Measurements from ENCODE around the gene DVL1.
A peak's percentile ranks its signal among the peaks of the same experiment; 100 is the strongest.
"Not testable (repeated sequence)": the region's sequence is repeated elsewhere in the genome, so short reads cannot be mapped to it uniquely, and the experiment has no call there.

The DVL1 gene

DNA sequence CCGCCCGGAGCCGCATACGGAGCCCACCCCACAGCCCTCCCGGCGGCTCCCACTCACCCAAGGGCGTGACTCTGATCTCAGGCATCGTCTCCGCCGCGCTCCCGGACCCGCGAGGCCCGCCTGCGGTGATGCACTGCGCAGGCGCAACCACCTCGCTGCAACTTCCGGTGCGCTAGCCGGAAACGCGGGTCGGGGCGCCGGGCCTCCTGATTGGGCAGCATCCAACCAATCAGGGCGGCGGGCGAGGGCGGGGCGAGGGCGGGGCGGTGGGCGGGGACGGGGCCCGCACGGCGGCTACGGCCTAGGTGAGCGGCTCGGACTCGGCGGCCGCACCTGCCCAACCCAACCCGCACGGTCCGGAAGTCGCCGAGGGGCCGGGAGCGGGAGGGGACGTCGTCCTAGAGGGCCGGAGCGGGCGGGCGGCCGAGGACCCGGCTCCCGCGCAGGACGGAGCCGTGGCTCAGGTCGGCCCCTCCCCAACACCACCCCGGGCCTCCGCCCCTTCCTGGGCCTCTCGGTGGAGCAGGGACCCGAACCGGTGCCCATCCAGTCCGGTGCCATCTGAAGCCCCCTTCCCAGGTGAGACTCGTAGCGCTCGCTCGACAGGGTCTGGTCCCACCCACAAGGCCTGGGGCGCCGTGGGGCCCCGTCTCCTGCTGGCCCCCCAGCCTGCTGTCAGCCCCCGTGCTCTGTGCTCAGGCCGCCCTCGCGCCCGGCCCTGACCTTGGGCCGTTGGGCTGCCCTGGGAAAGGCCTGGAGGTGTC lies 24.5 kb downstream of the DVL1 start, which contains the start of the genes CPTP and INTS11:
TSS of gene CPTP (plus strand) at position 279 of the 764 bp plus-strand sequence. CDS start 2,109 bp downstream, outside the sequence.
TSS of gene INTS11 (minus strand) at position 137 of the 764 bp plus-strand sequence. CDS start at position 85, 52 bp downstream.
- peak; percentile 89 to 92 for DNase-seq

DNA sequence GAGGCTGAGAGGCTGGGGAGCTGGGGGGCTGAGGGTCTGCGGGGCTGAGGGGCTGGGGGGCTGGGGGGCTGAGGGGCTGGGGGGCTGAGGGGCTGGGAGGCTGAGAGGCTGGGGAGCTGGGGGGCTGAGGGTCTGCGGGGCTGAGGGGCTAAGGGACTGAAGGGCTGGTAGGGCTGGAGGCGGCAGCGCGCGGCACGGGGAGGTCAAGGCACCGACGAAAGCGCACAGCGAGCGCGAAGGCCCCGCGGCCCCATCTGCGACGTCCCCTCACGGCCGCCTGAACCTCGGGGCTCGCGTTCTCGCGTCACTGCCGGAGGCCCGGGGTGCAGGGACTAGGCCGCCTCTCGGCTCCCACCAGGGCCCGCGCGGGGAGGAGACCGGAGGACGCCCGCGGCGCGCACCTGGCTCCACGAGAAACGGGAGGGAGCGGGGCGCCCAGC lies 25.1 kb downstream of the DVL1 start:
- DNase-seq: no peak

DNA sequence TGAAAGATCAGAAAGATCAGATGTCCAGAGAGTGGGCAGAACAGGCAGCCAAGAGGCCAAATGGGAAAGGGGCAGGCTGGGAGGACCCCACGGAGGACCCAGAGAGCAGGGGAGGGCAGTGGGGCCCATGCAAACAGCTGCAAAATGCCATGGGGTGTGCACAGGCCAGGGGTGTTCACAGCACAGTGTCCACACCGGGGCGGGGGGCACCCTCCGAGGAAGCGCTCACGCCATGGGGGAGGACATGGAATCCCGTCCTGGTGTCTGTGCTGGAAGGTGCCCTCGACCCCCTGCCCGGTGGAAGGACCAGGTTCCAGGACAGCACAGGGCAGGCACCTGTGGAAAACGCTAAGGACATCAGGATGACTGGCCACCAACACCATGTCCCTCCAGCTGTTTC lies 26.3 kb downstream of the DVL1 start:
- no peak for DNase-seq

DNA sequence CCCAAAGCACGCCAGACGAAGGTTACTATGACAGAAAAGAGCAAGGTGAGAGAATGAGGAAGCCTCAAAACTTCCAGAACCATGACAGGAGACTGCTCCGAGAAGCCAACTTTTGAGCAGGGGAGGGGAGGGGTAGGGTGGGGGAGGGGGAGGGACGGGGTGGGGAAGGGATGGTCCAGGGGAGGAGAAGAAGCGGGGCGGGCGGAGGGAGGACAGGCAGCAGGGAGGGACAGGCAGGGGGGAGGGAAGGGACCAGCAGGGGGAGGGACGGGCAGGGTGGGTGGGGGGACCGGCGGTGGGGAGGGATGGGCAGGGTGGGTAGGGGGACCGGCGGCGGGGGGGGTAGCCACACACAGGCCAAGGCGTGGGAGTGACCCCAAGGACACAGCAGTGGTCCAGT lies 26.8 kb downstream of the DVL1 start:
- no peak for DNase-seq

DNA sequence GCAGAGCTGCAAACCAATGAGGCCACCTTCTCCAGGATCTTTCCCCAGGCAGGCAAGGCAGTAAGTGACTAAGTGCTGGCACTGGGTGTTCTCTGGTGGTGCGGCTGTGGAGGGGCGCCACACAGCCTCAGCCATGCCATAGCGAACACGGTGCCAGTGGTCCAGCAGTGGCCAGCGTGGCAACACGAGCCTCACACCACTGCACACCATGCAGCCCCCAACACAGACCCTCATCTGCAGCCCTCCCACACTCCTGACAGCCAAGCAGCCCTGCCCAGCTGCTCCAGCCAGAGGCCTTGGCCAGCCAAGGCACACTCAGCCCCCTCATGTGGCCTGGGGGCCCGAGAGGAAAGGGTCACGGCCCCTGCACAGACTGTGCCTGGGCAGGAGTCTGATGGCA lies 27.7 kb downstream of the DVL1 start:
- DNase-seq: no peak

DNA sequence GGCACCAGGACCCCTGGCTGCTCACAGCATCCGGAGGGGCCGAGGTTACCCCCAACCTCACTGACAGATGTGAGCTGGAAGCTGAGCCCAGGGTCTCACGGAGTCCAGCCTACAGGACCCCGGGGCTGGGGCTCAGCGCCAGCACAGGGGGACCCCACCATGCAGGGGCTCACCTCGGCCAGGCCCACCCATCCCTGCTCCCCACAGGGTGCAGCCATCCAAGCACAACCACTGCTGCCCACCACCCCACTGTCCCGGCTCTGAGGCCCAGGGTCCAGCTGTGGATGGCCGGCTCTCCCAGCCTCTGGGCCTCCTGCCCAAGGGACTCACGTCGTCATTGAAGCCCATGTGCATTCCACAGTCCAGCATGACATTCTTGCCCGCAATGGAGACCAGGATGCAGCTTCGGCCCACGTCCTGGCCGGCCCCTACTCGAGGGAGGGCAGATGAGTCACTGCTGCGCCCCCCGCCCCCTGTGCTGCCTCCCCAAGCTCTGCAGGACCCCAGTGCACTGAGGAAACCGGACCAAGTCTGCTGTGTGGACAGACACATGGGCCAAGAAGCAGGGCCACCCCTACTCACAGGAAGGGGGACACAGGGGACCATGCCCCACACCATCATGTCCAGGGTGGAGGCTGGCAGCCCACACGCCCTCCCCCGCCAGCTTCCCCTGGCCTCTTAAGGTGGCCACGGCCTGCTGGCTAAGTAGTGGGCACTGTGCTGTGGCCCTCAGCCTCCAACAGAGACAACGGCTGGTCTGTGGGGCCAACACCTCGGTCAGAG lies 28.4 kb downstream of the DVL1 start:
- no peak for DNase-seq

DNA sequence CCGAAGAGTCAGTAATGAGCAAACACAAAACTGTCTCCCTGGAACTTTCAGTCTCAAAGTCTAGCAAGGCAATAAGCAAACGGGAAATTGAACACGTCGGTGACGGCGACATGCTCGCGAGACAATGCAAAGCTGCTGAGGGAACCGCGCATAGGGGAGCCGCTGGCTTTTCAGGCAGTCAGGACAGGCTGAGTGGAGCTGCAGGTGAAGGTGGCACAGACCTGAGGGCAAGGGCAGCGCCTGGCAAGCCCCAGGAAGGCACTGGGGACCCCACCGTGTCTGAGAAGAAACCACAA lies 29.6 kb downstream of the DVL1 start:
- DNase-seq: no peak

DNA sequence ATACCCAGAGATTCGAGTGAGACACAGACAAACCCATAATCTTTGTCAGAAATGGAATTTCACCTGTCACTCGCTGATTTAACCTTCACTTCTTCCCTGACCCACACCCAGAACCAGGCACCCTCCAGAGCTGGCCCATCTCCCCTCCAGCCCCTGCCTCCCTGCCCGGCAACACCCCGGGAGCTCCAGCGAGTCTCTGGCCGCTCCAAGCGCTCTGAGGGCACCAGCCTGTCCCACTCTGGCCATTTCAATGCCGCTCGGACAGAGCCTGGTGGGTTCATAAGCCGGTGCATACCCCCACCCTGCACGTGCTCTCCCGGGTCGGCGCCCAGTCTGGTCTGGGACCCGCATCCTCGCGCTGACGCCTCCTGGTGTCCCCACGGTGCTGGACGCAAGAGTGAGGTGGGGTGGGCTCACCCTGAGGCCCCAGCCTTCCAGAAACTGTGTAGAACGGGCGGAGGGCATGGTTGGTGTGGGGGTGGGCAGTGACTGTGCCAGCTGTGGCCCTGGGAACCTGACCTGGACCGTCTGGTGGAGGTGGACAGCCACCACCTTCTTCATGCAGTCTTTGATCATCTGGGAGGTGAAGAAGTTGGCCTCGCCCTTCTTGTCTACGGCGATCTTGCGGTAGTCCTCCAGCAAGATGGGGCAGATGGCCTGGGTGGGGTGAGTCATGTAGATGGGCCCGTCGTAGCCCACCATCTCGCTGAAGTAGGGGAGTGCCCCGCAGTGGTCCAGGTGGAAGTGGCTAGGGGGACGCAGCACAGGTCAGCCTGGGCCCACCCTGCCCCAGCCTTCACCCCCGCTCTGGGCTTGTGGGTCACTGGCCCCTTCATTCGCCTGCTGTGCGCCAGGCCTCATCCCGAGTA lies 30.2 kb downstream of the DVL1 start:
- DNase-seq: no peak

DNA sequence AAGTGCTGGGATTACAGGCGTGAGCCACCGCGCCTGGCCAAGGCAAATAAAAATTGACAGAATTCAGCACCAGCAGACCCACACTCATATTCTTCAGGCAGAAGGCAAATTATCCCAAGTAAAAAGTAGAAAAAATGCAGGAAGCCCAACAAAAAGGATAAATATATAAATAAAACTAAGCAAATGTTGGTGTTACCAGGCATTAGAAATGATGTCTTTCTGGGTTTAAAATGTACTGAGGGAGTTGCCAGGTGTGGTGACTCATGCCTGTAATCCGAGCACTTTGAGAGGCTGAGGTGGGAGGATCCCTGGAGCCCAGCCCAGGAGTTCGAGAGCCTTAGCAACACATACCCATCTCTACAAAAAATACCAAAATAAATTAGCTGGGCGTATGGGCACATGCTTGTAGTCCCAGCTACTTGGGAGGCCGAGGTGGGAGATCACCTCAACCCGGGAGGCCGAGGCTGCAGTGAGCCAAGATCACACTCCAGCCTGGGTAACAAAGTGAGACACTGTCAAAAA lies 31.0 kb downstream of the DVL1 start:
- DNase-seq: peak; percentile 73 to 84

DNA sequence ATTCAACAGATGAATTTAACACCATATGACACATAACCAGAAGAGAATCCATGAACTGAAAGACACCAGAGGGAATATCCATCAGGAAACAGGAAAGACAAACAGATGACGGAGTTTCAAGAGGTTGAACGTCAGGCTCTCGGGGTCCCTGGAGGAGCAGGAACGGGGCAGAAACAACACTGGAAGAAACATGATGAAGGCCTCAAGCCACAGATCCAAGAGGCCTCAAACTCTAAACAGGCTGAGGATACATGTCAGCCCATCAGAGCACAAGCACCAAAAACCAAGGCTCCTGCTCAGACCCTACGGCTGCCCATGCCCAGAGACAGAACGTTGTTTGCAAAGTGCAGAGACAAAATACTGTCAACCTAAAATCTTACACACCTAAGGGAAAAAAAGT lies 31.8 kb downstream of the DVL1 start:
- no peak for DNase-seq

DNA sequence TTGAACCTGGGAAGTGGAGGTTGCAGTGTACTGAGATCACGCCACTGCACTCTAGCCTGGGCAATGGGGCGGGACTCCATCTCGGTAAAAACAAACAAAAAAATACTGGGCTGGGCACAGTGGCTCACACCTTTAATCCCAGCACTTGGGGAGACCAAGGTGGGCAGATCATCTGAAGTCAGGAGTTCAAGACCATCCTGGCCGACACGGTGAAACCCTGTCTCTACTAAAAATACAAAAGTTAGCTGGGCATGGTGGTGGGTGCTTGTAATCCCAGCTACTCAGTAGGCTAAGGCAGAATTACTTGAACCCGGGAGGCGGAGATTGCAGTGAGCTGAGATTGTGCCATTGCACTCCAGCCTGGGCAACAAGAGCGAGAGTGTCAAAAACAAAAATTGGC lies 33.0 kb downstream of the DVL1 start:
- DNase-seq: not testable (repeated sequence)

DNA sequence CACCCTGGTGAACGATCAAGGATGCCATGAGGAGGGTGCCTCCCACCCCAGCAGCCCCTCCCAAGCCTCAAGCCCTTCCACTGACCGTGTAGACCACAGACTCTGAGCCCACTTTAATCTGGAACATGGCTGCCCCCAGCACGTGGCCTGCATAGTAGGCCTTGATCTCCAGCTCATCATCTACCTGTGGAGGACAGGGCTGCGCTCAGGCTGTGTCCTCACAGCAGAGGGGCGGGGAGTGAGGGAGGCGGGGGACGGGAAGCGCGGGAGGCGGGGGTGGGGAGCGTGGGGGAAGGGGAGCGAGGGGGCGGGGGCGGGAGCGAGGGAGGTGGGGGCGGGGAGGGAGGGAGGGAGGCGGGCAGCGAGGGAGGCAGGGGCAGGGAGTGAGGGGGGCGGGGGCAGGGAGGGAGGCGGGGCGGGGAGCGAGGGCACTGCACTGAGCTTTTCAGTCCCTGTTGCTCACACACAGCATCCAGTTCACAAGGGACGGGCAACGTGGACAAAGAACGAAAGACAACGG lies 33.7 kb downstream of the DVL1 start:
- DNase-seq: no peak

DNA sequence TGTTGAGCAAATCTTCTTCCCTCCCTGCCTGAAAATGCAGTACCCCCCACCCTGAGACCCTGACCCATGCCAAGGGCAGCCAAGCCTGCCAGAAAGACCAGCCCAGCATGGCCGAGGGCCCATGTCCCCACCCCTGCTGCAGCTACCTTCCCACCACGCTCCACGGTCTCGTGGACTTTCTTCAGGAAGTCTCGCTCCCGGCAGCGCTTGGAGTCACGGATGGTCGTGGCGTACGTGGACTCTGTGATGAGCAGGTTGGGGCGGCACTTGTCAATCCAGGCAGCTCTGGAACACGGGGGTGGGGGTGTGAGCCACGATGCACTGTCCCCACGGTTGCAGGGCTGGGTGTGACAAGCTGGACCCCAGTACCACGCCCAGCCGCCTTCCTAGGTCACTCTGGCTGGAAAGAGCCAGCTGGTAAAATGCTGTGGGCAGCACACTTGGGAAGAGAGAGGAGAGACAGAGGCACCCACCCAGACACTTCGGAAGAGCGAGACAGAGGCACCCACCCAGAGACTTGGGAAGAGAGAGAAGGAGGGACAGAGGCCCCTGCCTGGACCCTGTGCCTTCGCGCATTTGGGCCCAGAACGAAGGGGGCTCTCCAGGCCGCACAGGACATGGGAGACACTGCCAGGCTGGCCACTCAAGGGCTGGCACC lies 34.4 kb downstream of the DVL1 start:
- DNase-seq: no peak

DNA sequence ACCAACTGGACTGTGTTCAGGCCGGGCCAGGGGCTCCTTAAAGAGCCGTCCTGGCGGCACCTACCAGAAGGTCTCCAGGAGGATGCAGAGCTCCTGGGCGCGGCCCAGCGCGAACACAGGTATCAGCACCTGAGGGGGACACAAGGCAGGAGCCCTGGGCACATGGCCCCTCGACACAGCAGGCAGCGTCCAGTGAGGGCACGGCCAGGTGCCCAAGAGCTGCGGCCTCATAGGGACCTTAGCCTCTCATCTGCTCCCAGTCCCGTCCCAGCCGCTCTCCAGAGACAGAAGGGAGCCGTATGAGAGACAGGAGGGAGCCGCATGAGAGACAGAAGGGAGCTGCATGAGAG lies 35.0 kb downstream of the DVL1 start:
- DNase-seq: no peak

DNA sequence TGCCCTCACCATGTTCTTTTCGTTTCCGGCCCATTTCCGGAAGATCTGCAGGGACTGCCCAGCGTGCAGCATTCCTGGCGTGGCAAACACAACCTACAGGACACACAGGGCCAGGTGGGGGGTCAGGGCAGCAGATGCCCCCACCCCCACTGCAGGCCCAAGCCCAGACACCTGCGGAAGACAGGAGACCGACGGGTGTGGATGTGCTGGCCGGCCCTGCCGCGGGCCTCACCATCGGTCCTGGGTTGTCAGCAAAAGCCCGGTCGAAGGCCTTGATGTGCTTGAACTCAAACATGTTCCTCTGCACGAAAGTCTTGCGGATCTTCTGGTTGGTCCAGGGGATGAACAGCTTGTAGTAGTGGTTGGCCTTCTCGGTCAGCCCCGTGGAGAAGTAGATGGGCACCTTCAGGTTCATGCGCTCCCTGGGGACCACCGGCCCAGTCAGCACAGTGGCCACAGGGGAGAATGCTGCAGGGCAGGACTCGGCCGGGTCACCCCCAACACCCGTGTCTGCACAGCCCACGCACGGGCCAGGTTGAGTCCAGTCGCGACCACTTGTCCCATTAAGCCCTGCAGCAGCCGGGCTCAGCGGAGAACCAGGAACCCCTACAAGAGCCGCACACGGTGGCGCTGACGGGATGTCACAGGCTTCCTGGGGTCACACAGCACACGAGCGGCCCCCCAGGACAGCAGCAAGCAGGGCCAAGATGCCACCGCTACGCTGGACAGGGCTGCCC lies 35.5 kb downstream of the DVL1 start:
- no peak for DNase-seq

DNA sequence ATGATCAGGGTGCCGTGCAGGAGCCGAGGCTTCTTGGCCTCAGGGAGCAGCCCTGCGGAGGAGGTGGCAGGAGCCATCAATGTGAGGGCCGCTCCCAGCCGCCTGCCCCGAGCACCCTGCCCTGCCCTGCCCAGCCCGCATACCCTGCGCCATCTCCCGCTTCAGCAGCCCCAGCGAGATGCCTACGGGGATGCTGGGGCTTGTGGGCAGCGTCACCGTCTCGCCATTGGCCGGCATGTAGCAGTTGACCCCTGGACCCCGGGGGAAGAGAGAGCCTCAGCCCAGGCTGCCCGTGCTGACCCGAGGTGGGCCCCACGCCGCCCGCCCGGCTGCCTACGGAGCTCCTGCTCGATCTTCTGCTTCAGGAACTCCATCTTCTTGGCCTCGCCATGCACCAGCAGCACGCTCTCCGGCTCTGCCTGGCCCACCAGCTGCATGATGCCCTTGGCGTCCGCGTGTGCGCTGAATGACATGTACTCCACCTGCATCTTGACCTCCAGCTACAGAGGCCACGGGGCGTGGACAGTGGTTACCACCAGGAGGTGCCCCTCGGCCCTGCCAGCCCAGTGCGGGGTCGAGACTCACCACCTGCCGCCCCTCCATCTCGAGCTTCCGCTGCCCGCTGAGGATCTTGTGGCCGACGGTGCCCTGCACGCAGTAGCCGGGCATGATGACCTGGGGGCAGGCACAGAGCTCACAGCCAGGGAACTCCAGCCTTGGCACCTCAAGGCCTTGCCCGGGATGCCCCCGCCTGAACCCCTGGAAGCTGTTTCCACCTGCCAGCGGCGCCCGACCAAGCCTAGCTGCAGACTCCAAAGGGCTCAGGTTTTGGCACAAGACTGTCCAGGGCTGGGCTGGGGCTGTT lies 36.5 kb downstream of the DVL1 start:
- no peak for DNase-seq

DNA sequence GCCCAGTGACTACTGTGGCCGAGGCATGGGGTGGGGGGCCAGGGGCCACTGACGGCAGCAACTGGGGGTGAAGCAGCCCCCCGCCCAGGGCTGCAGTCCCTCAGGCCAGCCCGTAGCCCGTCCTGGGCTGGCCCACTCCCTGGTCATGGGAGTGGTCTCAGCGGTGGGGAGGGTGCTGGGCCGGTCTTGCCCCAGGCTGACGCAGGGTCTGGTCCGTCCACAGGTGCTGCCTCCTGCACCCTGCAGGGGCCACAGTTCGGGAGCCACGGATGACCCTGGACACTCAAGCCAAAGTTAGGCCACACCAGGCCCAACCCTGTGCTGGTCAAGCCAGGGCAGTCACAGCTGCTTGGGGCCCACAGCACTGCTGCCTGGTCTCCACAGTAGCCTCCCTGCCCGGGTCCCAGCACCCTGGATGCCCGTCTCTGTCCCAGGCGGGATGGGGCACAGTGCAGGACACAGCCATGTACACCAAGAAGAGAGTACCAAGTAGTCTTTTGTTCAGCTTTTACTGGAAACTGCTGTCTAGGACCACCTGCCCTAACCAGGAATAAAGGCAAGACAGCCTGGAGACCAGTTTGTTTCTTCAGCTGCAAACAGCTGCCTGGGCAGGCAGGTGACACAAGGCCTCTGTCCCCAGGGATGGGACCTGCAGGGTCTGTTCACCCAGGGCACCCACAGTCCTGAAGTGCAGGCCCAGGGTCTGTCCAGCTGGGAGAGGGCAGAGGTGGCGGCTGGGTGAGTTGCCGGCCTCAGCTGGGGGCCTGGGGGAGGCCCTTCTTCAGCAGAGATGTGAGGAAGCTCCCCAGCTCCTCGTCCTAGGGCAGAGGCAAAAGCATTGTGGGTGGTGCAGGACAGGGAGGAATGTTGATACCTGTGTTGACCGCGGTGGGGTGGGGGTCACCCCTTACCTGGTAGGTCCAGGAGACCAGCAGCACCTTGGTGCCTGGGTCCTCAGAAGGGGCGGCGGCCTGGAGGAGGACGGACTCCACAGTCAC lies 37.8 kb downstream of the DVL1 start:
- no peak for DNase-seq

DNA sequence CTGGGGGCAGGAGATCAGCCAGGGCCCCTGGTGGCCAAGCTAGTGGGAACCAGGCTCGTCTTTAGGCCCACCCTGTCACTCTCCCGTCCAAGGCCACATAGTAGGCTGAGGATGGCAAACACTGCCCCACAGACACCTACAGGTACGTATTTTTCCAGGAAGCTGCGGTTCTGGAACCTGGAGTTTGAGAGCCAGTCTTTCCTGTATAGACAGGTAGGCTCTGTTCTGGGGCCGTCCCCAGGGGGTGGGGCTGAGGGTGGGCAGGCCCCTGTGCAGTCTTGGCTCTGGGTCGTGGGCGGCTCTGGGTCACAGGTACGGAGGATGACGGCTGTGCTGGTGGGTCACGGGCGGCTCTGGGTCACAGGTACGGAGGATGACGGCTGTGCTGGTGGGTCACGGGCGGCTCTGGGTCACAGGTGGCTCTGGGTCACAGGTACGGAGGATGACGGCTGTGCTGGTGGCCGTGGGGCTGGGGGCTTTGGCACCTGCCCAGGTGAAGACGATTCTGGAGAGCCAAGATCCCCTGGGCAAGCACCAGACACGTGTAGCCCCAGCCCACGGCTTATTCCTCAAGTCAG lies 38.7 kb downstream of the DVL1 start:
- no peak for DNase-seq

DNA sequence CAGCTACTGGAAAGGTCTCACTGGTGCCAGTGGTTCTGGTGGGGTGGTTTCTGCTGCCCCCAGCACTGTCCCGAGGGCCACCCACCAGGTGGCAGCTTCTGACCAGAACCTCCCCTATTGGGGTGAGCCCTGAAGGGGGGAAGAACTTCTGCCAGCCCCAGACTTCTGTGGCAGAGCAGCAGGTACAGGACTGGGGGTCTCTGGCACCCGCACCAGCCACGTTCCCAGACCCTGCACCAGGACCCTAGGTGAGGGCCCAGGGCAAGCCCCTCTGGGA lies 39.2 kb downstream of the DVL1 start:
- no peak for DNase-seq

Measured in NCI-H2081 (cell line).